Suprapubic skin (tissue), 4 donors: ENCODE results near the gene ITGA6. TPM values are rescaled to one million over a fixed set of nuclear protein-coding genes. Genes with fewer than 3 reads are reported as not detected.

Source experiments
- DNase-seq, 2 donors: peaks; one replicate each; pipeline ENCODE4 v3.0.0-alpha.2; 2019; ENCODE audit warnings: low spot score in 2 of 2
- H3K27ac ChIP-seq: fragments of 200-600 bp; sonication (generic); one replicate; pipeline ENCODE4 v1.5.1; 2019
- H3K27me3 ChIP-seq: fragments of 200-600 bp; sonication (generic); one replicate; pipeline ENCODE4 v1.5.1; 2019
- H3K36me3 ChIP-seq: fragments of 200-600 bp; sonication (generic); one replicate; pipeline ENCODE4 v1.5.1; 2019
- H3K4me1 ChIP-seq: fragments of 200-600 bp; sonication (generic); one replicate; pipeline ENCODE4 v1.5.1; 2019
- H3K4me3 ChIP-seq: fragments of 200-600 bp; sonication (generic); one replicate; pipeline ENCODE4 v1.5.1; 2019; ENCODE audit warnings: mild to moderate bottlenecking
- H3K9me3 ChIP-seq: fragments of 200-600 bp; sonication (generic); one replicate; pipeline ENCODE4 v1.5.1; 2019
- EP300 ChIP-seq: sonication (generic); formaldehyde crosslinking; IDR thresholded peaks from one replicate; pipeline ENCODE4 v1.6.1; 2017; ENCODE audit warnings: antibody characterized with exemption
- POLR2A ChIP-seq, 2 donors: fragments of 450-650 bp; IDR thresholded peaks; one replicate each; pipeline ENCODE4 v1.6.1; 2017; ENCODE audit warnings: antibody characterized with exemption in 2 of 2, mild to moderate bottlenecking in 2 of 2, moderate library complexity in 2 of 2
- POLR2AphosphoS5 ChIP-seq, 3 donors: sonication (generic); formaldehyde crosslinking; IDR thresholded peaks; one replicate each; pipeline ENCODE4 v1.6.1; 2017; ENCODE audit warnings: antibody characterized with exemption in 3 of 3
- WGBS: methylation state at CpG from one replicate; pipeline ENCODE4 v1.1.5; 2018; 5-methylcytosine and 5-hydroxymethylcytosine counted together
- total RNA-seq, 4 donors: library from RNA; depleted of rRNA; stranded (reverse); fragments of >200 nt; gene quantifications; one replicate each; pipeline ENCODE4 v1.1.0, GENCODE V29; 2016
- TF ChIP-seq, protein P1 (sequence below), 2 donors: fragments of 200-600 bp in 1 of 2; fragments of 450-650 bp in 1 of 2; sonication (generic) in 1 of 2; IDR thresholded peaks; one replicate each; pipeline ENCODE4 v1.5.1; 2016 to 2019; ENCODE audit warnings: antibody characterized with exemption in 2 of 2, mild to moderate bottlenecking in 1 of 2, moderate library complexity in 1 of 2

ITGA6 gene
- total RNA-seq, 4 donors from 2014 or later = 89.6 to 204 (median 161) TPM

DNA sequence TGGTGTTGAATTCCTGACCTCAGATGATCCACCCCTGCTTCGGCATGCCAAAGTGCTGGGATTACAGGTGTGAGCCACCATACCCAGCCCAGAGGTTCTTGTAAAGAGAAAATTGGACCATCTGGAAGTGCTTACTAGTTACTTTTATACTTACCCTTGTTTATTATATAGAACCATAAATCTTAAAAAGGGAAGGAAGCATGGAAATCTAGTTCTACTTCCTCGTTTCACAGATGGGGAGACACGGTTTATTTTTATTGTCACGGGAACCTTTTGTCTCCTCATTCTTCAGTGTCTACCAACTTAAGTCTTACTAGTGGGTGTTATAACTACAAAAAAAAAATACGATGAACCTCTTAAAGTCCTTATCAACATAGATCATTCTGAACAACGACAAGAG, 82.7 kb downstream of the ITGA6 start:
- 79% methylated on average over 6 of the region's 6 CpGs for WGBS
- Histone ChIP-seq H3K4me3 (no peak overlapping the region), H3K27ac (no peak overlapping the region), H3K9me3 (peaks cover 15% of the 10 kb centered on the region), H3K4me1 (no peaks in the 10 kb centered on the region), H3K27me3 (no peaks in the 10 kb centered on the region), H3K36me3 (no peaks in the 10 kb centered on the region)
- TF ChIP-seq POLR2AphosphoS5 (IDR thresholded peaks at IDR 0.05) (no peak), POLR2A (IDR thresholded peaks at IDR 0.05) (no peak), EP300 (no peak)
- TF ChIP-seq, protein P1, sequence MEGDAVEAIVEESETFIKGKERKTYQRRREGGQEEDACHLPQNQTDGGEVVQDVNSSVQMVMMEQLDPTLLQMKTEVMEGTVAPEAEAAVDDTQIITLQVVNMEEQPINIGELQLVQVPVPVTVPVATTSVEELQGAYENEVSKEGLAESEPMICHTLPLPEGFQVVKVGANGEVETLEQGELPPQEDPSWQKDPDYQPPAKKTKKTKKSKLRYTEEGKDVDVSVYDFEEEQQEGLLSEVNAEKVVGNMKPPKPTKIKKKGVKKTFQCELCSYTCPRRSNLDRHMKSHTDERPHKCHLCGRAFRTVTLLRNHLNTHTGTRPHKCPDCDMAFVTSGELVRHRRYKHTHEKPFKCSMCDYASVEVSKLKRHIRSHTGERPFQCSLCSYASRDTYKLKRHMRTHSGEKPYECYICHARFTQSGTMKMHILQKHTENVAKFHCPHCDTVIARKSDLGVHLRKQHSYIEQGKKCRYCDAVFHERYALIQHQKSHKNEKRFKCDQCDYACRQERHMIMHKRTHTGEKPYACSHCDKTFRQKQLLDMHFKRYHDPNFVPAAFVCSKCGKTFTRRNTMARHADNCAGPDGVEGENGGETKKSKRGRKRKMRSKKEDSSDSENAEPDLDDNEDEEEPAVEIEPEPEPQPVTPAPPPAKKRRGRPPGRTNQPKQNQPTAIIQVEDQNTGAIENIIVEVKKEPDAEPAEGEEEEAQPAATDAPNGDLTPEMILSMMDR (IDR thresholded peaks at IDR 0.05) = no peak
- no peak for DNase-seq

DNA sequence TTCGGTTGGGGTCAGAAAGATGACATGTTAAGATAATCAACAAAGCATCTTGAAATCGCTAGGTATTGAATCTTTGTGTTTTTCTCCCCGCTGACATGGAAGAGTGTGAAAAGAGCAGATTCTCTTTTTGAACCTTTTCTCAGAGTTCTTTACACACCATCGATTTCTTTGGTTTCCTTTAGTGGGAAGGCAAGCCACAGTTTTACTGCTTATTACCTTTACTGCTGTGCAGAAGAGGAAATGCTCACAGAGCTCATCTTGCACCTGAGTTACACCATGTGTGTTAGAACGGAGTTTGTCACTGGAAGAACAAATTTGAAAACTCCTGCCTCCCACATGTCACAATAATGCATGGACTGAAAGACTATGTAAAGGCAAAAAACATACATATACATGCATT, 83.2 kb downstream of the ITGA6 start:
- Histone ChIP-seq H3K27ac (no peak overlapping the region), H3K4me1 (no peaks in the 10 kb centered on the region), H3K27me3 (no peaks in the 10 kb centered on the region), H3K9me3 (peaks cover 15% of the 10 kb centered on the region), H3K36me3 (no peaks in the 10 kb centered on the region), H3K4me3 (no peak overlapping the region)
- WGBS = 94% methylated on average over 5 of the region's 5 CpGs
- no peak for DNase-seq
- TF ChIP-seq POLR2AphosphoS5 (IDR thresholded peaks at IDR 0.05) (no peak), EP300 (no peak), POLR2A (IDR thresholded peaks at IDR 0.05) (no peak)
- TF ChIP-seq, protein P1 (IDR thresholded peaks at IDR 0.05) = no peak

DNA sequence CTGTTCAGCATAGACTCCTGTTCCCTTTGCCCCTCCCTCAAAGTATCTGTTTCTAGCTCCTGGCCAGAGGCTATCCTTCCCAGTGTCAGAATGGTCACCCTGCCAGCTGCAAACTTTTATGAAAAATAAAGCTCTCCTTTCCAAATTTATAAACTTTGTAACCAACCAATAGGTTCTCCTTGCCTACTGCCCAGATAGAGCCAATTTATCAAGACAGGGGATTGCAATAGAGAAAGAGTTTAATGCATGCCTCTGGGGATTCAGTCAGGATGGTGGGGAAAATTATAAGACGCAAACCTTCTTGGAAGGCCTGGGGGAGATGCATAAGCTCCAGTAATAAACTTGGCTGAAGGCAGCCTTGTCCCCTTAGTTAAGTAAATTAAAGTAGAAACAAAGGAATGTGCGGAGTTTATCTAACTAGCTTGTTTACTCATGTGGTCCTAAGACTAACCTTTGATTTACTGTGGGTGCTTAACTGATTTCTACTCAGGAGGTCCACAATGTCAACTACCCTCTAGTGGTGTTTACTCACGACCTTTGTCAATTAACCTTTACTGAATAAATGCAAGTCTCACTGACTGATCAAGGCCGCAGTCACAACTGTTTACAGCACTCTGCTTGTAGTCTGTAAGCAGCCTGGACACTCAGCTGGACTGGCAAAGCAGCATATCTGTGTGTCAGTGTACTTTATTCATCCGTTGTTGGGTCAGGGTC, 85.6 kb downstream of the ITGA6 start:
- DNase-seq = no peak
- no peak overlapping the region for H3K27ac ChIP-seq
- peaks cover 15% of the 10 kb centered on the region for H3K9me3 ChIP-seq
- H3K4me3 ChIP-seq = no peak overlapping the region
- WGBS = 90% methylated on average over 5 of the region's 5 CpGs
- H3K36me3 ChIP-seq = no peaks in the 10 kb centered on the region
- no peaks in the 10 kb centered on the region for H3K4me1 ChIP-seq
- TF ChIP-seq EP300 (no peak), POLR2A (IDR thresholded peaks at IDR 0.05) (no peak), POLR2AphosphoS5 (IDR thresholded peaks at IDR 0.05) (no peak)
- TF ChIP-seq, protein P1 (IDR thresholded peaks at IDR 0.05) = no peak
- H3K27me3 ChIP-seq = no peaks in the 10 kb centered on the region

DNA sequence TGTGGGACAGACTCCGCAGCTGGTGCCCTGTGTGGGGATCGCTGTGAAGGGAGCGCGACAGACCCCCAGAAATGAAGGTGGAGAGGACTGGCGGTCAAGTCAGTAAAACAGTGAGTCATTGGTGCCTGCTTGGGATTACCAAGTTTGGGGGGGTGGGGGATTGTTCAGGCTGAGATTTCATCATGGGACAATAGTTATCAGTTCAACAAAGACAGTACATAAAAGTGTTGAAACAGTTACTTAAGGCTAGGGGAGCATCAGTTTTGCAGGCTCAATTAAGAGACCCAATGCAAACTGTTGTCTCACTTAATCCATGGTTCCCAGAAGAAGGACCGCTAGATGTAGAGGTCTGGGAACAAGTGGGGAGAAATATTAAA, 86.1 kb downstream of the ITGA6 start:
- Histone ChIP-seq H3K4me1 (no peaks in the 10 kb centered on the region), H3K36me3 (no peaks in the 10 kb centered on the region), H3K27me3 (no peaks in the 10 kb centered on the region), H3K4me3 (no peak overlapping the region), H3K9me3 (peaks cover 15% of the 10 kb centered on the region), H3K27ac (no peak overlapping the region)
- no peak for DNase-seq
- 87% methylated on average over 6 of the region's 6 CpGs for WGBS
- TF ChIP-seq, protein P1 (IDR thresholded peaks at IDR 0.05) = no peak
- TF ChIP-seq POLR2AphosphoS5 (IDR thresholded peaks at IDR 0.05) (no peak), EP300 (no peak), POLR2A (IDR thresholded peaks at IDR 0.05) (no peak)

DNA sequence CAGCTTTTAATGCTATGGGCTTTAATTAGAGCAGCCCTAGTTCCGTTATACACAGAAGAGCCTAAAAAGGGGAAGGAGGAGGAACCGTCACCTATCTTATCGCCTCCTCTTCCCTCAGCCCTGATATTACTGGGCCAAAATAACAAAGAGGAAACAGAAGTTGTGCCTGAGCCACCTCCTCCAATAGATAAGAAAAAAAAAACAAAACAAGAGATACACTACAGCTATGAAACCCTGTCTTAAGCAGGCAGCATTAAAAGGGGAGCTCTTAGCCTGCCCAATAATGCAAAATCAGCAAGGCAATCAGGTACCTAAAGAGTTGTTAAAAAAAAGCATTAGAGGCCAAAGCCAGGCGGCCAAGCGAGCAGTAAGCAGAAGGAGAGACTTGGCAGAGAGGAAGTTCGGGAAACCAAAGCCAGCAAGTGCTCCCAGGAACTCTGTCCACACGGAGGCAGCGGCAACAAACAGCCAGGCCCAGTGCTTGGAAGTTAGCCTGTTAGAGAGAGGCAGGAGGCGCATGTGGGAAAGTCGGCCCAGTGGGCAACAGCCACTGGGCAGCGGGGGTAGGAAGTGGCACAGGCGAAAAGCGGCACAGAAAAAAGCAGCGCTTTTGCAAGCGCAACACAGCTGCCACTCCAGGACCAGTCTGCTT, 86.7 kb downstream of the ITGA6 start:
- Histone ChIP-seq H3K27me3 (no peaks in the 10 kb centered on the region), H3K4me3 (no peak overlapping the region), H3K9me3 (peaks cover 15% of the 10 kb centered on the region), H3K4me1 (no peaks in the 10 kb centered on the region), H3K36me3 (no peaks in the 10 kb centered on the region), H3K27ac (no peak overlapping the region)
- WGBS = 93% methylated on average over 15 of the region's 15 CpGs
- DNase-seq = no peak
- TF ChIP-seq EP300 (no peak), POLR2A (IDR thresholded peaks at IDR 0.05) (no peak), POLR2AphosphoS5 (IDR thresholded peaks at IDR 0.05) (no peak)
- TF ChIP-seq, protein P1 (IDR thresholded peaks at IDR 0.05) = no peak
